ENCODE measurements around the gene XPA.

DNA sequence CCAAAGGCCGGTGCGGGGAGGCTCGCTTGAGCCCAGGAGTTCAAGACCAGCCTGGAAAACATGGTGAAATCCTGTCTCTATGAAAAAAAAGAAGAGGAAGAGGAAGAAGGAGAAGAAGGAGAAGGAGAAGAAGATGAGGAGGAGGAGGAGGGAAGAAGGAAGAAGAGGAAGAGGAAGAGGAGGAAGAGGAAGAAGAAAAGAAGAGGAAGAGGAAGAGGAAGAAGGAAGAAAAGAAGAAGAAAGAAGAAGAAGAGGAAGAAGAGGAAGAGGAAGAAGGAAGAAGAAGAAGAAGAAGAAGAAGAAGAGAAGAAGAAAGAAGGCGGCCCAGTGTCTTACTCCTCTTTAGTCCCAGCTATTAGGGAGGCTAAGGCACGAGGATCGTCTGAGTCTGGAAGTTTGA is 44.8 kb upstream of the XPA start:
- TF ChIP-seq HDAC2 (IDR thresholded peaks at IDR 0.05), result no peak
- TF ChIP-seq, protein P1, sequence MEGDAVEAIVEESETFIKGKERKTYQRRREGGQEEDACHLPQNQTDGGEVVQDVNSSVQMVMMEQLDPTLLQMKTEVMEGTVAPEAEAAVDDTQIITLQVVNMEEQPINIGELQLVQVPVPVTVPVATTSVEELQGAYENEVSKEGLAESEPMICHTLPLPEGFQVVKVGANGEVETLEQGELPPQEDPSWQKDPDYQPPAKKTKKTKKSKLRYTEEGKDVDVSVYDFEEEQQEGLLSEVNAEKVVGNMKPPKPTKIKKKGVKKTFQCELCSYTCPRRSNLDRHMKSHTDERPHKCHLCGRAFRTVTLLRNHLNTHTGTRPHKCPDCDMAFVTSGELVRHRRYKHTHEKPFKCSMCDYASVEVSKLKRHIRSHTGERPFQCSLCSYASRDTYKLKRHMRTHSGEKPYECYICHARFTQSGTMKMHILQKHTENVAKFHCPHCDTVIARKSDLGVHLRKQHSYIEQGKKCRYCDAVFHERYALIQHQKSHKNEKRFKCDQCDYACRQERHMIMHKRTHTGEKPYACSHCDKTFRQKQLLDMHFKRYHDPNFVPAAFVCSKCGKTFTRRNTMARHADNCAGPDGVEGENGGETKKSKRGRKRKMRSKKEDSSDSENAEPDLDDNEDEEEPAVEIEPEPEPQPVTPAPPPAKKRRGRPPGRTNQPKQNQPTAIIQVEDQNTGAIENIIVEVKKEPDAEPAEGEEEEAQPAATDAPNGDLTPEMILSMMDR (IDR thresholded peaks at IDR 0.05), result no peak
- TF ChIP-seq POLR2A (IDR thresholded peaks at IDR 0.05; ENCODE audit: low read length), result no peak
